Type B pancreatic cell (in vitro differentiated cells): ENCODE data around the gene FOS. TPM values are rescaled to one million over a fixed set of nuclear protein-coding genes. Genes with fewer than 3 reads are reported as not detected.
"Not testable (repeated sequence)": the region's sequence is repeated elsewhere in the genome, so short reads cannot be mapped to it uniquely, and the experiment has no call there.

Experiments
- DNase-seq: peaks from one replicate; pipeline ENCODE4 v3.0.0; 2021; ENCODE audit warnings: mixed read lengths; ENCODE audit not compliant: unreplicated experiment; ENCODE audit errors: extremely low spot score
- H3K27ac Mint-ChIP-seq: 2 replicates; pipeline ENCODE4 v1.8.0; 2021; ENCODE audit warnings: mild to moderate bottlenecking, mixed read lengths
- H3K27me3 Mint-ChIP-seq: 2 replicates; pipeline ENCODE4 v1.8.0; 2021; ENCODE audit warnings: mixed read lengths
- H3K36me3 Mint-ChIP-seq: 2 replicates; pipeline ENCODE4 v1.8.0; 2021; ENCODE audit warnings: mixed read lengths
- H3K4me1 Mint-ChIP-seq: one replicate; pipeline ENCODE4 v1.8.0; 2021; ENCODE audit warnings: mixed read lengths; ENCODE audit not compliant: unreplicated experiment
- H3K4me3 Mint-ChIP-seq: 2 replicates; pipeline ENCODE4 v1.8.0; 2021; ENCODE audit warnings: mild to moderate bottlenecking, mixed read lengths
- H3K9me3 Mint-ChIP-seq: 2 replicates; pipeline ENCODE4 v1.8.0; 2021; ENCODE audit warnings: mixed read lengths
- CTCF ChIP-seq: fragments of 200-600 bp; sonication (generic); conservative IDR thresholded peaks from 2 replicates; pipeline ENCODE4 v1.5.0; 2021; ENCODE audit warnings: antibody characterized with exemption, mild to moderate bottlenecking
- total RNA-seq: library from RNA; stranded (reverse); gene quantifications from 2 replicates; pipeline ENCODE4 v1.2.1, GENCODE V29; 2021; ENCODE audit warnings: low replicate concordance

FOS gene
- total RNA-seq, 1 donor from 2014 or later, result 214 TPM

- Mint-ChIP-seq H3K4me1 (peaks cover 48% of the 10 kb centered on the region), H3K36me3 (no peaks in the 10 kb centered on the region), H3K27me3 (no peaks in the 10 kb centered on the region), H3K4me3 (peak overlapping the region; percentile 63), H3K9me3 (no peaks in the 10 kb centered on the region), H3K27ac (peak overlapping the region; percentile 95)
- TF ChIP-seq CTCF, result no peak
- no peak for DNase-seq
Measured at GRCh38 chr14:75299059-75299458, 20.4 kb downstream of the FOS start.

GRCh38 chr14:75299576-75299975, 20.9 kb downstream of the FOS start:
- no peak for TF ChIP-seq CTCF
- no peaks in the 10 kb centered on the region for H3K27me3 Mint-ChIP-seq
- DNase-seq, result no peak
- no peaks in the 10 kb centered on the region for H3K9me3 Mint-ChIP-seq
- H3K4me3 Mint-ChIP-seq, result no peak overlapping the region
- peaks cover 48% of the 10 kb centered on the region for H3K4me1 Mint-ChIP-seq
- peak overlapping the region; percentile 95 for H3K27ac Mint-ChIP-seq
- no peaks in the 10 kb centered on the region for H3K36me3 Mint-ChIP-seq

- H3K4me3 Mint-ChIP-seq, result no peak overlapping the region
- H3K36me3 Mint-ChIP-seq, result no peaks in the 10 kb centered on the region
- no peak for DNase-seq
- H3K27ac Mint-ChIP-seq, result no peak overlapping the region
- H3K27me3 Mint-ChIP-seq, result no peaks in the 10 kb centered on the region
- TF ChIP-seq CTCF, result no peak
- H3K4me1 Mint-ChIP-seq, result peaks cover 36% of the 10 kb centered on the region
- no peaks in the 10 kb centered on the region for H3K9me3 Mint-ChIP-seq
Measured at GRCh38 chr14:75301666-75302325, 23.2 kb downstream of the FOS start.

- peak overlapping the region; percentile 61 for H3K4me3 Mint-ChIP-seq
- peaks cover 45% of the 10 kb centered on the region for H3K4me1 Mint-ChIP-seq
- H3K36me3 Mint-ChIP-seq, result no peaks in the 10 kb centered on the region
- H3K27me3 Mint-ChIP-seq, result no peaks in the 10 kb centered on the region
- no peak for DNase-seq
- peak; percentile 90 for TF ChIP-seq CTCF
- H3K9me3 Mint-ChIP-seq, result no peaks in the 10 kb centered on the region
- H3K27ac Mint-ChIP-seq, result peak overlapping the region; percentile 82
Measured at GRCh38 chr14:75303381-75303789, 24.8 kb downstream of the FOS start.

- H3K27ac Mint-ChIP-seq, DNase-seq, H3K36me3 Mint-ChIP-seq, H3K4me3 Mint-ChIP-seq, H3K27me3 Mint-ChIP-seq, H3K9me3 Mint-ChIP-seq: not testable (repeated sequence)
- H3K4me1 Mint-ChIP-seq, result peaks cover 33% of the 10 kb centered on the region
Measured at GRCh38 chr14:75306410-75306809, 27.8 kb downstream of the FOS start.

GRCh38 chr14:75306927-75307699, 28.5 kb downstream of the FOS start:
- no peak overlapping the region for H3K4me3 Mint-ChIP-seq
- no peak for DNase-seq
- peak overlapping the region; percentile 25 for H3K27ac Mint-ChIP-seq
- no peaks in the 10 kb centered on the region for H3K9me3 Mint-ChIP-seq
- H3K27me3 Mint-ChIP-seq, result no peaks in the 10 kb centered on the region
- H3K4me1 Mint-ChIP-seq, result peaks cover 35% of the 10 kb centered on the region
- TF ChIP-seq CTCF, result peak; percentile 68
- no peaks in the 10 kb centered on the region for H3K36me3 Mint-ChIP-seq
